ENCODE results near the gene TCF3. TPM values are rescaled to one million over a fixed set of nuclear protein-coding genes. Genes with fewer than 3 reads are reported as not detected.

Gene TCF3
- total RNA-seq, 1 donor from 2014 or later: 123 TPM

DNA sequence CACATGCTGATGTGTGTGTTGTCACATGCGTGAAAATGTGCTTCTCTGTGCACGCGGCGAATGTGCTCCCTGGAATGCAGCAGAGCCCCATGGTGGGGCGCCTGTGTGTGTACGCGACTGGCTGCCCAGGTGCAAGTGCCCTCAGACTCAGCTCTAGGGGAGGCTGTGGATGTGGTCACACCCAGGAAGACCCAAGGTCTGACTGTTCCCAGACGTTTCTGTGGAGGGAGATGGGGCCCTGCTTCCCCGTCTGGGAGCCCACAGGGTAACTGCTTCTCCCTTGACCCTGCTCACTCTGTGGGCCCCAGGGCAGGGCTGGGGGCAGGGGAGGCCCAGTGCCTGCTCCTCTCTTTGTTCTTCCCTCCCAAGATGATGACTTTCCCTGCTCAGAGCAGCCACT lies 39.3 kb downstream of the TCF3 start:
- H3K36me3 ChIP-seq (ENCODE audit: control insufficient read depth, insufficient read depth, low read length): peaks cover 3% of the 10 kb centered on the region
- no peak overlapping the region for H3K4me3 ChIP-seq (ENCODE audit: low read depth, low read length)
- H3K27me3 ChIP-seq (ENCODE audit: control insufficient read depth, insufficient read depth, low read length): no peaks in the 10 kb centered on the region
- DNase-seq (ENCODE audit: low read depth): no peak
- TF ChIP-seq, protein P1, sequence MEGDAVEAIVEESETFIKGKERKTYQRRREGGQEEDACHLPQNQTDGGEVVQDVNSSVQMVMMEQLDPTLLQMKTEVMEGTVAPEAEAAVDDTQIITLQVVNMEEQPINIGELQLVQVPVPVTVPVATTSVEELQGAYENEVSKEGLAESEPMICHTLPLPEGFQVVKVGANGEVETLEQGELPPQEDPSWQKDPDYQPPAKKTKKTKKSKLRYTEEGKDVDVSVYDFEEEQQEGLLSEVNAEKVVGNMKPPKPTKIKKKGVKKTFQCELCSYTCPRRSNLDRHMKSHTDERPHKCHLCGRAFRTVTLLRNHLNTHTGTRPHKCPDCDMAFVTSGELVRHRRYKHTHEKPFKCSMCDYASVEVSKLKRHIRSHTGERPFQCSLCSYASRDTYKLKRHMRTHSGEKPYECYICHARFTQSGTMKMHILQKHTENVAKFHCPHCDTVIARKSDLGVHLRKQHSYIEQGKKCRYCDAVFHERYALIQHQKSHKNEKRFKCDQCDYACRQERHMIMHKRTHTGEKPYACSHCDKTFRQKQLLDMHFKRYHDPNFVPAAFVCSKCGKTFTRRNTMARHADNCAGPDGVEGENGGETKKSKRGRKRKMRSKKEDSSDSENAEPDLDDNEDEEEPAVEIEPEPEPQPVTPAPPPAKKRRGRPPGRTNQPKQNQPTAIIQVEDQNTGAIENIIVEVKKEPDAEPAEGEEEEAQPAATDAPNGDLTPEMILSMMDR (IDR thresholded peaks at IDR 0.05; ENCODE audit: insufficient read depth, low read length, poor library complexity, severe bottlenecking): no peak

DNA sequence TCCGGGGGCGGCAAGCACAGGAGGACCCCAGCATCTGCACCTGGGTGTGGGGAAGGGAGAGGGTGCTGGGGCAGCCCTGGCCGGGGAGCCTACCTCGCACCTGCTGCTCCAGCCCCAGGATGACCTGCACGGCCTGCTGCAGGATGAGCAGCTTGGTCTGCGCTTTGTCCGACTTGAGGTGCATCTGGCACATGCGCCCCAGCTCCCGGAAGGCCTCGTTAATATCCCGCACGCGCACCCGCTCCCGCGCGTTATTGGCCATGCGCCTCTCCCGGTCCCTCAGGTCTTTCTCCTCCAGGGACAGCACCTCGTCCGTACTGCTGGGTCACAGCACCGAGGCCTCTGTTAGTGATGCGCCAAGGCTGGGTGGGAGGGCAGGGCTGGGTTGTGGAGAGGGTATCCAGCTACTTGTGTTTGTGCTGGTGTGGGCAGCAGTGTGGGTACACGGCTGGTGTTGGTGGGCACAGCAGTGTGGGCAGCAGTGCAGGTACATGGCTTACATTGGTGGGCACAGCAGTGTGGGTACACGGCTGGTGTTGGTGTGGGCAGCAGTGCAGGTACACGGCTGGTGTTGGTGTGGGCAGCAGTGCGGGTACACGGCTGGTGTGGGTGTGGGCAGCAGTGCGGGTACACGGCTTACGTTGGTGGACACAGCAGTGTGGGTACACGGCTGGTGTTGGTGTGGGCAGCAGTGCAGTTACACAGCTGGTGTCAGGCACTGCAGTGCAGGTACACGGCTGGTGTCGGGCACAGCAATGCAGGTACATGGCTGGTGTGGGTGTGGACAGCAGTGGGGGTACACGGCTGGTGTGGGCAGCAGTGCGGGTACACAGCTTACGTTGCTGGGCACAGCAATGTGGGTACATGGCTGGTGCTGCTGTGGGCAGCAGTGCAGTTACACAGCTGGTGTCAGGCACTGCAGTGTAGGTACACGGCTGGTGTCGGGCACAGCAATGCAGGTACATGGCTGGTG lies 40.0 kb downstream of the TCF3 start:
- Histone ChIP-seq H3K4me3 (ENCODE audit: low read depth, low read length) (no peak overlapping the region), H3K27me3 (ENCODE audit: control insufficient read depth, insufficient read depth, low read length) (no peaks in the 10 kb centered on the region), H3K36me3 (ENCODE audit: control insufficient read depth, insufficient read depth, low read length) (peaks cover 3% of the 10 kb centered on the region)
- TF ChIP-seq, protein P1 (IDR thresholded peaks at IDR 0.05; ENCODE audit: insufficient read depth, low read length, poor library complexity, severe bottlenecking): no peak
- DNase-seq (ENCODE audit: low read depth): no peak

DNA sequence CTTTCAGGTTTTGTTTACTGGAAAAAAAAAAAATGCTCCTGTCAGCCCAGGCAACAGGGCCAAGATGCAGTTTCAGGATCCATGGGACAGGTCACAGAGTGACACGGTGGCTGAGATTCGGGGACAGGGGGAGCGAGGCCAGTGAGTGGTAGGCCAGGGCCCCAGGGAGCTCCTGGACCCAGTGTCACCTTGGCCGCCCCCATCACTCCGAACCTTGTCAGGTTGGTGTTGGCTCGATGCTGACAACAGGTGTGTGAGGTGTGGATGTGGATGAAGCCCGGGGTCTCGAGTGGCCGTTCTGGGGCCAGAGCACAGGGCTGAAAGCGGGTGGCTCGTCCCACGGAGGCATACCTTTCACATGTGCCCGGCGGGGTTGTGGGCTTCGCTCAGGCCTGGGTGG lies 41.1 kb downstream of the TCF3 start:
- Histone ChIP-seq H3K27me3 (ENCODE audit: control insufficient read depth, insufficient read depth, low read length) (no peaks in the 10 kb centered on the region), H3K4me3 (ENCODE audit: low read depth, low read length) (no peak overlapping the region), H3K36me3 (ENCODE audit: control insufficient read depth, insufficient read depth, low read length) (peaks cover 3% of the 10 kb centered on the region)
- TF ChIP-seq, protein P1 (IDR thresholded peaks at IDR 0.05; ENCODE audit: insufficient read depth, low read length, poor library complexity, severe bottlenecking): no peak
- no peak for DNase-seq (ENCODE audit: low read depth)

DNA sequence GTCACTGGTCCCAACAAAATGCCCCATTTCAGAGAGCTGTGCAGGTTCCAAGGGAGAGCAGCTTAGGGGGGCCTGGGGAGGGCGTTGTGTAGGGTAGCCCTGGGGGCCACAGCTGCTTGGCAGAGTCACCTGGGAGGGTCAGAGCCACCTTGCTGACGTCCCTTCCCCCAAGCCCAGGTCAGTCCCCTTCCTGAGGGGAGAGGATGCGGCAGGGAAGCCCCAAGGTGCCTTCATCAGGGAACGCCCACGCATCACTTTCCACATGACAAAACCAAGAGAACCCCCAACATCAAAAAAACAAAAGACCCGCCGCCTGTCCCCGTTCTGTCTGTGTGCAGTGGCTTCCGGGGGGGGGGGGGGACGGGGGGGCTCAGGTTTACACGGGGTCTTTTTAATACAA lies 41.8 kb downstream of the TCF3 start:
- TF ChIP-seq, protein P1 (IDR thresholded peaks at IDR 0.05; ENCODE audit: insufficient read depth, low read length, poor library complexity, severe bottlenecking): no peak
- Histone ChIP-seq H3K27me3 (ENCODE audit: control insufficient read depth, insufficient read depth, low read length) (no peaks in the 10 kb centered on the region), H3K4me3 (ENCODE audit: low read depth, low read length) (no peak overlapping the region), H3K36me3 (ENCODE audit: control insufficient read depth, insufficient read depth, low read length) (peaks cover 3% of the 10 kb centered on the region)
- DNase-seq (ENCODE audit: low read depth): no peak

DNA sequence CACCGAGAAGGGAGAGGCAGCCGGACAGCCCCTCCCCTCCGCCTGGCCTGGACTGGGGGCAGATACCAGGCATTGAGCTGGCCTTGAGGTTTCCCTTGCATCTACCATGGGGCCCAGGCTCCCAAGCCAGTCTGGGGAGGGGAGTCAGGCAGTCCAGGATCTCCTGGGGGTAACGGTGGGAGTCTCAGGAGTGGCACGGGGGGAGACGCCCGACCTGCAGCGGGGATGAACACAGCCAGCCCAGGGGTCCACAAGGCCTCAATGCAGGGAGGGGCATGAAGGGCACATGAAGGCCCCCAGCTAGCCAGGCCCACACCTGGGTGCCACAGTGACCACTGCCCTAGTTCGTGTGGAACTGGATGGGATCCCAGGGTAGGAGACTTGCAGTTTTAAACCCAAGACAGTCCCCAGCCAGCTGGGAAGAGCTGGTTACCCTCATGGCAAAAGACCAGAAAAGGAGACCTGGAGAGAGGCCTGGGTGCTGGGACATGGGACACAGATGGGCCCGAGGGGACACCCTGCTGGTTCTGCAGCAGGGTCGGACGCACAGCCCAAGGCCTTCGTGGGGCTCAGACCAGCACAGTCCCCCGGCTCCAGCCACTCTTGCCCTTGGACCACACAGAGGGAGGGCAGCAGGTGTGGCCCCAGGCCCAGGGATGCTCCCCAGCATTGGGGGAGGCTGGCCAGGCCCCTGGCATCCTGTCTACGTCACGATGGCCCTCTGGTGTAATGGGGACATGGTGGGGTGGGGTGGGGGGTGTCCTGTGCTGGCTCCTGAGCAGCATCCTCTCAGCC lies 42.5 kb downstream of the TCF3 start:
- Histone ChIP-seq H3K4me3 (ENCODE audit: low read depth, low read length) (no peak overlapping the region), H3K27me3 (ENCODE audit: control insufficient read depth, insufficient read depth, low read length) (no peaks in the 10 kb centered on the region), H3K36me3 (ENCODE audit: control insufficient read depth, insufficient read depth, low read length) (peaks cover 3% of the 10 kb centered on the region)
- DNase-seq (ENCODE audit: low read depth): no peak
- TF ChIP-seq, protein P1 (IDR thresholded peaks at IDR 0.05; ENCODE audit: insufficient read depth, low read length, poor library complexity, severe bottlenecking): no peak
